ENCODE data around the gene TFIP11. TPM values are rescaled to one million over a fixed set of nuclear protein-coding genes. Genes with fewer than 3 reads are reported as not detected.

TFIP11 gene
- total and polyA plus RNA-seq, 2 of the 8 experiments (the other 6 are each of a cell fraction or from before 2014, with no cell fraction given): 18.1 to 28.3 TPM

GRCh38 chr22:26499188-26499703, 13.0 kb downstream of the TFIP11 start (continued):
- no peak for TF ChIP-seq YY1 (IDR thresholded peaks at IDR 0.05; ENCODE audit: low read depth, low read length)
- no peak for TF ChIP-seq EP300 (IDR thresholded peaks at IDR 0.05; ENCODE audit: borderline replicate concordance in 1 of 2, low read depth in 2 of 2, low read length in 2 of 2)
- TF ChIP-seq CTCF (IDR thresholded peaks at IDR 0.05; ENCODE audit: control extremely low read depth in 1 of 3, insufficient read depth in 1 of 3, low read depth in 1 of 3, low read length in 3 of 3): no peak
